Measurements from ENCODE around the gene ABLIM1.

The ABLIM1 gene

DNA sequence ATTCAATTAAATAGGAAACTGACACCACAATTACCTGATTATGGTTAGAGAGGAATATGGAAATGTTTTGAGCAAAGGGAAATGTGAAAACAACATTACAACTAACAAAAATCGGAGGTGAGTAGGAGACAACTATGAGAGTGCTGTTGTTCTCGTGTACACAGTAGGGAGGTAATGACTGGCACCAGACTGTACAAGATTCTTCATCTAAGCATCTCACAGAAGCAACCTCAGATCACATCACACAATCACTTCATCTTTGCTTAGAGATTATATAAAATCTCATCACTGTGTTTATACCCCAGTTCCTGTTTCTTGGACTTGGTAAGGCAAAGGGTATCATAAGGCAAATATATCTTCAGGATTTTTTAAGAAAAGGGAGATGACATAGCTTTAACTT is 14.9 kb downstream of the ABLIM1 start:
- no peak for DNase-seq

DNA sequence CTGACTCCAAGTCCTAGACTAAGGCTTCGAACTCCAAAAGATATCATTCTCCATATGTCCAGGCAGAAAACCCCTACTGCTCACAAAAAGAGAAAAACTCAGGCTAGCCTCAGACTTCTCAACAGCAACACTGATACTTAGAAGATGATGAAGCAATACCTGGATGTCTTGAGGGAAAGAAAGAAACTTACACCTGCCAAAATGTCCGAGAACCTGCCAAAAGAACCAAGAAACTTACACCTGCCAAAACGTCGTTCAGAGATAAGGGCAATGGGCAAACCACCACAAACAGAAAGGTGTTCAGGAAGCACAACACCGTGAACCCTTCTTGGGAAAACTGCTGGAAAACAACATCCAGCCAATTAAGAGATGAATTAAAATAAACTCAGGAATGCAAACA is 15.3 kb downstream of the ABLIM1 start:
- no peak for DNase-seq

DNA sequence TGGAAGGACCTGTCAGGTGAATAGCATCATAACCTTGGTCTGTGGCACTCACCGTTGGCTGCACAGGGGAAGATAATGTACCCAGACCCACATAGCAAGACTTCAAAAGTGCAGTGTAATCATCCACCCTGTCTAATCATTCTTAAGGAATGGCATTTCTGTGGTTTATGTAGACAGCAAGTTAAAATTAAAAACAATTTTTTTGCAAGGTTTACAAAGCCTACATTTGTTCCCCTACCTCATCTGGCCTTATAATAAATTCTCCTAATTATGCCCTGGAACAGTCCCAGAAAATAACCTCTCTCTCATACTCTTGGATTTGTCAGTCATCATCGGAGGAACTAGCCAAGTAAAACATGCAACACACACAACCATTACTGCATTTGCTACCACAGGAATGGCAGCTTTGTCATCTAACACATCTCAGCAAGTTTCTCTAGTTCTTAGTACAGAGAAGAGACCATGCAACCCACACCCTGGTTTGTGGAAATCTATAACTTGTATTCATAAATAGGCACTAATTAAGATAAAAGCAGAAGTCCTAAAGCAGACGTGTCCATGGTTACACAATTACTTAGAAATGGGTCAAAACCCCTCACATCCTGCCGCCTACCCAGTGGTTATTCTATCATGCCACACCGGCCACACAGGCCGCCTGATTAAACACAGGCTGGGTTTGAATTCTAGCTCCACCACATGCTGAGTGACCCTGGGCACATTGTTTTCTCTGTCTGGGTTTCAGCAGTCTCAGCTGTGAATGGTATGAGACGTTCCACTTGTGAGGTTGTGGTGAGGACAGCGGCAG is 19.1 kb downstream of the ABLIM1 start:
- no peak for DNase-seq

DNA sequence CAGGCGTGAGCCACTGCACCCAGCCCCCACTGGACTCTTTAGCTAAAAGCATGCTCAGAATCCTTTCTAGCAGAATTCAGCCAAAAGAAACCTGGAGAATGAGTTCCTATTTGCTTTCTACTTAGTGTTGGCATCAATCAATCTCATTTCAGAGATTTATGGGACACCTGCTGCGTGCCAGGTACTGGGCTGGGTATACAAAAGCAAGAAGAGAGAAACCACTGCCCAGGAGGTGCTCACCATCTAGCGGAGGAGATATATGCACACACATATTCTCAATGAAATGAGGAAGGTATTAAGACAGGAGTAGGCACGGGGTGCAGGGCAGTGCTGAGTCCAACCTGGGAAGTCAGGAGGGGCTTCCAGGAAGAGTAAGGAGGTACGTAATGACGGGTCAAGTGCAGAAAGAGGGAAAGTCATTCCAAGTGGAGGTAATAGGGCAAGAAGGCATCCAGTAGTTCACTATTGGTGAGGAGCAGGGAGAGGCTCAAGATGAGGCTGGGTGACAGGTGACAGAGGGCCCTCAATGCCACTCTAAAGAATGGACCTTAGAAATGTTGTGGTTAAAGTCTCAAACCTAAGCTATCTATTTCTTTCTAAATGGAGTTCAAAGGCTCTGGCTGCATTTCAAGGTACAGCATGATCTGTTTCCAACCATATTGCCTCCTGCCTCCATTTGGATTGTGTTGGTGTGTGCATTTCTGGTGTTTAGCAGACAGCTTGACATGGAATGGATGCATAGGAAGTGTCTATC is 22.1 kb downstream of the ABLIM1 start:
- DNase-seq: no peak

DNA sequence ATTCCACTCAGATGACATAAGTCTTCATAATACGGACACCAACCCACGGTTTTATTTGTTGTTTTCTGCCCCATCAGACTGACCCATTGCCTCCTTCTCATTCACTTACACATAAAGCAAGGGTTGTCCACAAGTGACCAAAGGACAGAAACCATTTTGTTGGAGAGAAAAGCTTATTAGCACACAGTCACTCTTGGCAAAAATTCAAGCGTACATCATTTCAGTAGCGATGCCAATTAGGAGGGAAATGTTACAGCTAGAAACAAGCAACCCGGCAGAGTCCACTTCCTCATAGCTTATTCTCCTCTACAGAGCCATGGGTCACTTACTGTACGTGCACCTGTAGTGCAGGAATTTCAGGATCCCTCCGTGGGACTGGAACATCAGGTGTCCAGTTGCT is 23.0 kb downstream of the ABLIM1 start:
- no peak for DNase-seq

DNA sequence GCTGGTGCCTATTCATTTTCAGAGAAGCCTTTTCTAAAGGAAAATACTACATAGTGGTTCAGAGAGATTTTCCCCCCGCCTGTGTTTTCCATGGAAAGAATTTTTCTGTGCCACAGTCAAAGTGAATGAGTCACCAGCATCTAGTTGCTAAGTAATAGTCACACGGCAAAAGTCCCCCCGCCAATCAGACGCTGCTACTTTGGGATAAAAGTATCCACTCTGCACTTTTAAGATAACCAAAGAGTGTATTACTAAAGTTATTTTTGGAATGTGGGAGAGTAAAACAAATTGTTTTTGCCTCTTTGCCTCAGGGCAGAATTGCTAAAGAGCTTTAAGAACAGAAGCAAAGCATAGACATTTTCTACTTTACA is 23.5 kb downstream of the ABLIM1 start:
- DNase-seq: no peak

DNA sequence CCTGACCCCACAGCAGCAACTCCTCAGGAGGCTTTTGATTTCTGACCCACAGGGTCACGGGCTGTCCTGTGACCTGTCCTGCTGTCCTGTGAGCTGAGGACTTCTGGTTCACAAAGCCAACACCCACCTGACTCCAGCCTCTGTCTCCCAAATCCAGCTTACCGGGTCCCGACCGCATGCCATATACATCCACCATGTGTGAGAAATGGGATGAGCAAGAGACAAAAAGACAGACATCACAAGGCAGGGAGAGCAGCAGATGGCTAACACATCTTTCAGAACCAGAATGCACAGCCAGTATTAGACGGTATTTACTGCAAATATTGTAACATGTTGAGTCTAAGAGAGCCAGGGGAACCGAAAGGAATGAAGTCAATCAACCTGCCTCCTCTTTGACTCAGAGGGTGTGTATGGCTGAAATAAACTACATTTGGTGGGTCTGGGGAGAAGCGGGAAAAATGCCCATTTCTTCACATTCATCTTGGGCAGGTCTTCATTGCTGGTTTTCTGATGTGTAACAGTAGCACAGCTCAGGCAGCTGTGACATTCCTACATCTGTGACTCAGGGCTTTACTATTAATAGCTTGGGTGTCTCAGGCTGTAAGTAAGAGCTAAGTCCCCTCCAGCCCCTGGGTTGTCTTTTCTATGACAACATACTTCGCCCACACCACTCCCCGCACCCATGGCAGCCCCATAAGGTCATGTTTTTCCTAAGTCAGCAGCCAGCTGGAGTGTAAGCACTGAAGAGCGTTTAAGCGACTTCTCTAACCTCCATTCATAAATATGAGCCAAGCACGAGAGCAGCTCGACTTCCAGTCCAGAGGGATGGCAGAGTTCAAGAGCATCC is 25.0 kb downstream of the ABLIM1 start:
- no peak for DNase-seq

DNA sequence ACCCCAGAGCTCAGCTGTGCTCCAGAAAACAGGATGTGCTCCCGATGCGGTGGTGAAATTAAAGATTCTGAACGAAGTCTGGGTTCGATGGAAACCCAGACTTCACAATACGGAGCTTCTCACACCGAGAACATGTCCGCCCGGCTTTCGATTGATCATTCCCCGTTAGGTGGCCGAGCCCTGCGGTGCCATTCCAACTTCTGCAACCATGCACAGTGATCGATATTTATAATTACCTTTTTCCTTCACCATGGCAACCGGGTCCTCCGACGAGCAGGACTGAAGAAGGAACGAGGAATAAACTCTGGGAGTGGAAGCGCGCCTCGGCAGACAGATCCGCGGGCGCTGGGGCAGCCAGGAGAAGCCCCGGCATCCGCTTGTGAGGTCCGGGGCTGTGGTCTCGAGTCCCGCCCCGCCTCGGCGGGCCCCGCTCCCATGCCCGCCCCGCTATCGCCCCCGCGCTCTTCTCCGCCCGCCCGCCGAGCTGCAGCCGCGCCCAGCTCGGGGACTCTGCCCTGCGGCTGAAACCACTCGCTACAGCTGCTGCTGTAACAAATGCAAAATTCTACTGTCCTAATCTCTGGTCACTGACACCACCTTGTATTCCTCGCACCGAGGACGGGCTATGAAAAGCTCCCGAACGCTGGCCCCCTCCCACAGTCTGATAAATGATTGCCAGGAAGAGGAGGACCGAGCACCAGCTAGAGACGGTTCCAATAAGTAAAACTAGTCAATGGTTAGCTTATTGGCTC is 26.2 kb downstream of the ABLIM1 start:
- peak; percentile 5 for DNase-seq

DNA sequence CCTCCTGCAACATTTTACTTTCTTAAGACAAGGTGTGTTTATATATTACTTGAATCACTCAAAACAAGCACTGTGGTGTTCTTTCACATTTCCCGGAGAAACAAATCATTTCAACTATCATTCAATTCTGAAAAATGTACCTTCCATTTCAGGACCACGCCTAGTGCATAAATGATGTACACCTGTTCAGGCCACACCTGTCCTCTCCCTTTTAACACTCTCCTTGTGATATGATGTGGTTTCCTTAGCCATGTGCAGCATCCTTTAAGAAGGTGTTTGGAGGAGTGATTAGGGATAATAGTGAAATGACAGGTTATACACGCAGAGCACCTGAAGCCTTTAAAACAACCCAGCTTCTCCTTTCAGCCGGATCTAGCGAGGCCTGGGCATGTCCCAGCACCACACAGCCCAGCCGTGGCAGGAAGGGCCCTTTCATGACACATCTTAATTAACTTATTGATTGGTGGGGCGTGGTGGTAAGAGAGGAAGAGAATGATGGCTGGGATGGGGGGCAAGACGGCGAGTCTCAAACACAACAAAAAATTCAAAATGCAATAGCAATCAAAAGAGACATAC is 26.9 kb downstream of the ABLIM1 start:
- no peak for DNase-seq

DNA sequence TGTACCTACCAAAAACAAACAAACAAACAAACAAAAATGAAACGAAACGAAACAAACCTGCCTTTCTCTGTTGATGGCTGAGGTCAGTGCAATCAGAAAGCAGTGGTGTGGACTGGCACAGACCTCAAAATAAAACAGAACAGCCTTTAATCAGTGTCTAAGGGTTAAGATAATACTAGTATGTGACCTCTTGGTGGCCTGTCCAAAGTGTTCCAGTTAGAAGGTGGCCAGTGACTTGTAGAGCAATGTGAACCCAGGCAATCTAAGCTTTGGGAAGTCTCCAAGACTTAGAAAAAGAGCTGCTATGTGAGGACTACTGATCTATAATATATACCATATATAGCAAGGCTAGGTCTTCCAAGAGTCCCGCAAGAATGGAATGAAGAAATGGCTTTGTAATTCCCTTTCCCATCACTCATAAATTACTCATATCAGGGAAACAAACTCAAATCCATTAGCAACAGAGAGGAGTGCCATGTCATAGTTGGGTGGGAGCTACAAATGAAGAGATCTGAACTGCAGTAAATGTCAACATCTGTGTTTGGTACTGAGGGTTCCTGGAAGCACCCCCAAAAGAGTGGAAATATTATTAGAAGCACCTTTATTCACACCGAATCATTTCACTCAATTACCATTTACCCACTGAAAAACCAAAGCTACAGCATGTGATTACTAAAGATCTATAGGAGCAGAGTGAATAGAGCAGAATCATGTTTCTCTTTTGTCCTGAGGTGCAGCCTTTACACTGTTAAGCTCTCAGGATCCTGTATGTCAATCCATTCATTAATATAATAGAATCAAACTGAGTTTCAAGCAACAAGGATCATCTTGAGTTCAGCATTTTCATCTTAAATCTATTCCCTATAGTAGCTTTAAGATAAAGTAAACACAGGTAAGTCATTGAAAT is 28.0 kb downstream of the ABLIM1 start:
- no peak for DNase-seq

DNA sequence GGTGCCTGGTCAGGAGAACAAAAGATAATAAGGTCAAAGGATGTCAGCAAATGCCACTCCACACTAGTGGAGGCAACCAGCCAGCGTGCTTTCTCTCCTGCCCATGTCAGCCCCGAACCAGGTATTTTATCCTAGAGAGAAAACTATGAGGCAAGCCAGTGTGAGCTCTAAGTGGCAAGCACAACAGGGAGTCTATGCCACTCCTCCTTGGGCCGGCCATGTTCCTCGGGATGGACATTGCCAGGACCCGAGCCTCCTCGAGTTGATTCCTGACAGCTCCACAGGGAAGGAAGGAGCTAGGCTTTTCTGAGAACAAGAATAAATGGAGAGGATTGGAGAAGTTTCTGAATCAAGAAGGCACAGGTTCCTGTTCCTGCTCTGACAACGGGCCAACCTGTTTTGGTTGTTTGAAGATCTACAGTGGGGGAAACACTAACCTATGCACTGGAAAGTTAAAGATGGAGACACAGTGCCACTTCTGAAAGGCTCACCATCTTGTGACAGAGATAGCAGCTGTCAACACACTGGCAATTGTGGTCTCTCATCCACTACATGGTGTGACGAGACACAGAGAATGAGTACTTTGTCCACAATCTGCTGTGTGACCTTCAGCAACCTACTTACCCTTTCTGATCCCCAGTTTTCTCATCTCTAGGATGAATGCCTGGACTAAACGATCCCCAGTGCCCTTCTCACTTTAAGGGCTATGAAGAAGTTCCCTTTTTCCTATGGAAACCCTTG is 28.8 kb downstream of the ABLIM1 start:
- DNase-seq: no peak

DNA sequence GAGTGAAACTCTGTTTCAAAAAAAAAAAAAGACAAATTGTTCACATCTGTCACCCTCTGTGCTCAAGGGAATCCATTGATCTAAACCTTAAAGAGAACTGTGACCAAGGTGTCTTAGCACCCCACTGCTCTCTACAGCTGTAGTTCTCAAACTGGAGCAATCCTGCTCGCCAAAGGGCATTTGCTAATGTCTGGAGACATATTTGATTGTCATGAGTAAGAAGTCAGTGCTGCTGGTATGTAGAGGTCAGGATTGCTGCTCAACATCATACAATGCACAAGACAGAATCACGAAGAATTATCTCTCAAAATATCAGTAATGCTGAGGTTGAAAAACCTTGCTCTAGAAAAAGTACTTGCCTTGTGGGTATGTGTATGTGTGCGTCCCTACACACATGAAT is 30.0 kb downstream of the ABLIM1 start:
- no peak for DNase-seq

DNA sequence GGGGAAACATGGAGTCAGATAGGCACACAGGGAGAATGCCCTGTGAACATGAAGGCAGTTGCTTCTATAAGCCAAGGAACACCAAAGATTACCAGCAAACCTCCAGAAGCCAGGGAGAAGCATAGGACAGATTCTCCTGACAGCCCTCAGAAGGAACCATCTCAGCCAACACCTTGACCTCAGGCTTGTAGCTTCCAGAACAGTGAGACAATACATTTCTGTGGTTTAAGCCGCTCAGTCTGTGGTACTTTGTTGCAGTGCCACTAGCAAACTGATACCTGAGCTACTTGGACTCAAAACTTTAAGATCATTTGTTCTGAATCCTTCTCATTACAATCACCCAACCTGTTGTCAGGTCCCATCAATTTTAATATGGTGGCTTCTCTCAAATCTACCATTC is 31.2 kb downstream of the ABLIM1 start:
- no peak for DNase-seq

DNA sequence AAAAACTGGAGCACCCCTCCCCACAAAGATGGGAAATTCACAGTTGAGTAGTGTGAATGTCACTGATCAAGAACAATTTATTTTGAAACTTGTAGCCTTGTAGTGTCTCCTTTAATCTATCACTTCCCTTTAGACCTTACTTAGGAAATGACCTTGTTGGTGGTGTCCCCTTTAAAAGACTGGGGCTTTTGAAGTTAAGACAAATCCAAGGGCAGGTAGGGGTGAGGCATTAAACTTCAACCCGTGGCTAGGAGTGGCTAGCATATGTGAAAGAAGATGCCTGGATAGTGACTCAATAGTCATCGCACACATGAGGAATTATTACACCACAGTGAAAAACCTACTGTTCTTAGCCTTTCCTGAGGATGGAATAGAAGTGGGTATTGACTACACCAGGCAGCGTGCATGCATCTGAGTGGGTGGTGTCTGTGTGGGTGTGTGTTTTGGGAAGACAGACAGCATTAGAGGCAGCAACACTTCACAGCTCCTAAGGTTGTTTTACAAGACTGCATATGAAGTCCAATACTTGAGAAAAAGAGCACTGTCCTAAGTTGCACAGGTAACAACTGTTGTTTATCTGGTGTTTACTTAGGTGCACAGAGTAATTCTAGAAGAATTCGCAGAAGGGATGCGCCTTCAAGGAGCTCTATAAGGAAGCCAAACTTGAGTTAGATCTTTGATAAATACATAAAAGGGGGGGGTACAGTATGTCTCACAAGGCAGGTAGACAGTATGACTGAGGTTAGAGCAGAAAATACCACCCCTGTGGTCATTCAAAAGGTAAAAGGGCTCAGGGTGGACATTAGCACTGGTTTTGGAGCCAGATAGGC is 32.9 kb downstream of the ABLIM1 start:
- DNase-seq: no peak

DNA sequence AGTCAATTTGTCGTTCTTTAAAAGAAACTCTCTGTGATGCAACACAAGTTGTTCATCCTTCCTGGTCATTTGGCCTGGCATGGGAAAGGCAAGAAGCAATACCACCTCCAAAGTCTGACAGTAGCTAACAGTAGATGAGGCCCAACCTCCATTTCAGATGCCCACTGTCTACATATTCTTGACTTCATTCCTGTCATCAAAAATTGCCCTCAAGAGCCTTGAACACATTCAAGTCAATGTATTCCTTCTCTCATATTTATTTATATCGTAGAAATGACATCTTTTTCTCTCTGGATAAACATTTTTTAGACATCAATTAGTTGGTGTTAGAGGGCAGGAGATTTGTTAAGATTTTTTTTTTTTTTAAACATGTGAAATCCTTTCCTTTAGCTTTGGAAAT is 33.7 kb downstream of the ABLIM1 start:
- DNase-seq: no peak

DNA sequence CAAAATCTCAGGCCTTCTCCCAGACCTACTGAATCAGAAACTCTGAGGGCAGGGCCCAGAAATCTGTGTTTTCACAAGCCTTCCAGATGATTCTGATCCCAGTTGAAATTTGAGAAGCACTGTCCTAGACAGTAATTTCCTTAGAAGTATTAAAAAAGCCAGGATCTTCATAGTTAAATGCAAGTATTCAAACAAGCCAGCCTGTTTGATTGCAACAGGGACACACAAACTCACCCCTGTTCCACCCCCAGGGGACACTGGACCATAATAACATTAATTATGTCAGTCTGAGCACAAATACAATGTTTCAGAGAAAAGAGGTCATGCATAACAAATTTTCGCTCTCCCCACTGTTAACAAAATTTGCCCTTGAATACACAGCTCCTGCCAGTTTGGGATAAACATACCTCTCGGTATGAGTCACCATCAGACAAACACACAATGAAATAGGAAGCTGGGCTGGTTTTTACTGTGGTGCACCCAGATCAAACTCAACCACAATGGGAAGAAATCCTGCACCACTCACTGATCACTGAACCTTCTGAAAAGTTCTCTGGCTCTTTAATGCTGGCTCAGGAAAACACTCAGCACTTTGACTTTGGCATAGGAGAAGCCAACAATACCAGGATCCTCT is 34.3 kb downstream of the ABLIM1 start:
- no peak for DNase-seq

DNA sequence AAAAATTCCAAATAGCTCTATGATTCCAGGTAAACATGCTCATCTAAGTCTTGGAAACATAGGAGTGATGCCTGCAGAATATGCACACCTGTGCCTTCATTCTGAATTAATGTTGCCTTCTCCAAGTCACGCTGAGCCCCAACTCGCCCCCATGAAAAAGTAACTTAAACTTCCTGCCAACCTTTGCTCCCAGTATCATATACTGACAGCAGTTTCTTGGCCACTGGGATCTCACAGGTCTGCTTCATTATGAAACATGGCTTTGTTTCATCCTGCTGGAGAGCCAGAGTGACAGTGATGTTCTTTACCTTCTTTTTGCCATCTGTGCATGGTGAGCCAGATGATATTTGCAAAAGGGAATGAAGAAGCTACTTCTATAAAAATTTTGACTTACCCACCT is 34.9 kb downstream of the ABLIM1 start:
- no peak for DNase-seq

DNA sequence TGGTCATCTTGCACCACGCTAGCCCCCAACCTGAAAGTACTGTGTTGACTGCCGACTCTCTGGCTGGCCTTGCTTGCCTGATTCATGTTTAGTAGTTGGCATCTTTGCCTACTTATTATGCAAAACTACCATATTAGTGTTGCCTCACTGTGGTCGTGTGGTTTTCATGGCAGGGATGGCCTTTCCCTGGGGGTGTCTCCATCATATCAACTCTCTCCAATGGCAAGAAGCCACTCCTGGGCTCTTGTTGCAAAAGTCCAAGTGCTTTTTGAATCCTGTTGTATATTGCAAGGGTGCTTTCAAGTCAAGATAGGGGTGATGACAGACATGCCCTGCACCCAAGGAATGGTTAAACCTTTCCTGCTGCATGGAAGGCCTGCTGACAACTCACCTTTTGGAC is 39.4 kb downstream of the ABLIM1 start:
- DNase-seq: no peak

DNA sequence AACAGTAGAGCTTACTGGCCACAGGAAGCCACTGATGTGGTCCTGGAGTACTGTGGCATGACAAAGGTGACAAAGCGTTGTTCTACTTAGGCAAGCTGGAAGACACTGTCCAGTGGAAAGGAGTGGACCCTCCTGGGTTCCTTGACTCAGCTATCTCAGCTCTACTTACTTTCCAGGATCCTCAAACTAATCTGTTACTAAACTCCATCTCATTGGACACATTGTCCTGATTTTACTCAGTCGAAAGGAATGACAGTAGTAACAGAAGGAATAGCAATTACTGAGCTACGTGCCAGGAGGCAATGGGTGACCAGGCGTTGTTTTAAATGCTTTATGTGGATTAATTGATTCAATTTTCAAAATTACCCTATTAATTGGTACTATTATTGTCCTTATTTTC is 41.6 kb downstream of the ABLIM1 start:
- DNase-seq: no peak
